SK-N-MC (cell line): ENCODE measurements around the gene ATP5PF.

Source experiments
- EZH2 ChIP-seq: fragments of 200-600 bp; sonication (generic); IDR thresholded peaks from one replicate; pipeline ENCODE4 v1.6.1; 2017; ENCODE audit warnings: antibody characterized with exemption
- POLR2AphosphoS5 ChIP-seq: IDR thresholded peaks from 2 replicates; pipeline ENCODE4 v1.6.1; 2012; ENCODE audit warnings: mild to moderate bottlenecking, low read depth, low read length, borderline replicate concordance

DNA sequence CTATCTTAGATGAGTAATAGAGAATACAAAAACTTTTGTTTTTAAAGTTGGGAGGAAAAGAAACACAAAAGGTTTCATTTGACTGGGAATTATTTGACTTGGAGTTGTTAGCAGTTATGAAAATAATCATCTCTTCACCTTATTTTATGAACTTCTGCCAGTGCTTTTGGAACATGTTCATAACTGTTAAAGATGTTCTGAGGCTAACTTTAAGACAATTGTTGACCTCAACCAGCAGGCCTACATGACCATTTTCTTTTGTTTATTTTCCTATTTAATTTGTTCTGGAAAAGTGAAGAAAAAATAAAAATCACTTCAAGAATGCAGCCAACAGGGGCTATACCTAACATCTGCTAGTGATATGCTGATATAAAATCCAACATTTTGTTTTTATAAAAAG is 58.3 kb downstream of the ATP5PF start:
- no peak for TF ChIP-seq EZH2
- TF ChIP-seq POLR2AphosphoS5: no peak
